Thymus (tissue), 11 donors: ENCODE data around the gene PROS1. TPM values are rescaled to one million over a fixed set of nuclear protein-coding genes. Genes with fewer than 3 reads are reported as not detected.
"Not testable (repeated sequence)": the region's sequence is repeated elsewhere in the genome, so short reads cannot be mapped to it uniquely, and the experiment has no call there.

ENCODE experiments used
- DNase-seq, 9 donors: peaks; one replicate each; pipeline ENCODE4 v3.0.0-alpha.2; 2013; ENCODE audit warnings: low spot score in 9 of 9, low read depth in 6 of 9, missing footprints in 1 of 9
- H3K27ac ChIP-seq, 2 donors: one replicate each; pipeline ENCODE4 v1.5.1; 2013; ENCODE audit warnings: control low read depth in 1 of 2, low read depth in 1 of 2, low read length in 1 of 2, mild to moderate bottlenecking in 1 of 2, moderate library complexity in 1 of 2
- H3K27me3 ChIP-seq, 2 donors: one replicate each; pipeline ENCODE4 v1.5.1; 2013; ENCODE audit warnings: low read length in 1 of 2; ENCODE audit not compliant: control insufficient read depth in 2 of 2, insufficient read depth in 1 of 2
- H3K36me3 ChIP-seq, 2 donors: one replicate each; pipeline ENCODE4 v1.5.1; 2013; ENCODE audit warnings: low read length in 1 of 2, mild to moderate bottlenecking in 1 of 2, moderate library complexity in 1 of 2; ENCODE audit not compliant: control insufficient read depth in 2 of 2, insufficient read depth in 2 of 2
- H3K4me1 ChIP-seq, 2 donors: one replicate each; pipeline ENCODE4 v1.5.1; 2013; ENCODE audit warnings: low read length in 2 of 2; ENCODE audit not compliant: control insufficient read depth in 2 of 2, insufficient read depth in 2 of 2
- H3K4me3 ChIP-seq, 2 donors: one replicate each; pipeline ENCODE4 v1.5.1; 2013; ENCODE audit warnings: low read length in 2 of 2, control low read depth in 1 of 2, mild to moderate bottlenecking in 1 of 2
- H3K9me3 ChIP-seq, 2 donors: one replicate each; pipeline ENCODE4 v1.5.1; 2013; ENCODE audit warnings: low read length in 1 of 2, mild to moderate bottlenecking in 1 of 2; ENCODE audit not compliant: control insufficient read depth in 2 of 2, insufficient read depth in 1 of 2
- WGBS: extraction: QIAGEN DNeasy Blood & Tissue Kit; methylation state at CpG from one replicate; pipeline ENCODE4 v1.1.7; 2013; 5-methylcytosine and 5-hydroxymethylcytosine counted together
- polyA plus RNA-seq: library from polyadenylated mRNA; stranded (reverse); fragments of 200-250 nt; gene quantifications from one replicate; pipeline ENCODE4 v1.2.3, GENCODE V29; 2013
- total RNA-seq: library from RNA; stranded (reverse); fragments of 120-200 nt; gene quantifications from one replicate; pipeline ENCODE4 v1.2.4, GENCODE V29; 2013
- donor health status: healthy.

Gene PROS1
- total and polyA plus RNA-seq, 2 donors: 2.7 to 5.4 TPM

- WGBS: 90% methylated on average over 4 of the region's 4 CpGs
- H3K9me3 ChIP-seq, H3K4me1 ChIP-seq, H3K4me3 ChIP-seq, H3K27ac ChIP-seq, H3K27me3 ChIP-seq, DNase-seq, H3K36me3 ChIP-seq: not testable (repeated sequence)
These were observed 96.3 kb downstream of the PROS1 start for GRCh38 chr3:93877427-93877826.

- H3K4me3 ChIP-seq, H3K36me3 ChIP-seq, H3K9me3 ChIP-seq, H3K4me1 ChIP-seq, H3K27me3 ChIP-seq, H3K27ac ChIP-seq, DNase-seq: not testable (repeated sequence)
These were observed 100.3 kb downstream of the PROS1 start for GRCh38 chr3:93873412-93873811.

- Histone ChIP-seq H3K27me3 (no peaks in the 10 kb centered on the region), H3K4me3 (no peak overlapping the region), H3K9me3 (peaks cover 0 to 6% of the 10 kb centered on the region in 2 donors), H3K36me3 (no peaks in the 10 kb centered on the region), H3K27ac (no peak overlapping the region), H3K4me1 (no peaks in the 10 kb centered on the region)
- DNase-seq: no peak
These were observed 106.3 kb downstream of the PROS1 start for GRCh38 chr3:93867425-93867824.

GRCh38 chr3:93861017-93861416, 112.7 kb downstream of the PROS1 start:
- H3K27ac ChIP-seq: no peak overlapping the region
- no peaks in the 10 kb centered on the region for H3K27me3 ChIP-seq
- no peaks in the 10 kb centered on the region for H3K4me1 ChIP-seq
- no peak overlapping the region for H3K4me3 ChIP-seq
- DNase-seq: no peak
- 89% methylated on average over 2 of the region's 2 CpGs for WGBS
- H3K9me3 ChIP-seq: peaks cover 0 to 2% of the 10 kb centered on the region in 2 donors
- no peaks in the 10 kb centered on the region for H3K36me3 ChIP-seq

- no peaks in the 10 kb centered on the region for H3K36me3 ChIP-seq
- no peak for DNase-seq
- H3K27ac ChIP-seq: no peak overlapping the region
- H3K9me3 ChIP-seq: peaks cover 0 to 14% of the 10 kb centered on the region in 2 donors
- no peak overlapping the region for H3K4me3 ChIP-seq
- H3K27me3 ChIP-seq: no peaks in the 10 kb centered on the region
- no peaks in the 10 kb centered on the region for H3K4me1 ChIP-seq
- WGBS: 91% methylated on average over 3 of the region's 3 CpGs
These were observed 118.3 kb downstream of the PROS1 start for GRCh38 chr3:93855401-93855800.

- DNase-seq, H3K4me1 ChIP-seq, H3K27me3 ChIP-seq, H3K36me3 ChIP-seq, H3K27ac ChIP-seq, H3K4me3 ChIP-seq: not testable (repeated sequence)
- WGBS: 86% methylated on average over 7 of the region's 7 CpGs
- H3K9me3 ChIP-seq: peaks cover 0 to 14% of the 10 kb centered on the region in 2 donors
These were observed 121.5 kb downstream of the PROS1 start for GRCh38 chr3:93852228-93852627.

- H3K9me3 ChIP-seq: no peaks in the 10 kb centered on the region
- H3K36me3 ChIP-seq: no peaks in the 10 kb centered on the region
- no peaks in the 10 kb centered on the region for H3K27me3 ChIP-seq
- DNase-seq: no peak
- 91% methylated on average over 5 of the region's 5 CpGs for WGBS
- no peak overlapping the region for H3K27ac ChIP-seq
- no peaks in the 10 kb centered on the region for H3K4me1 ChIP-seq
- H3K4me3 ChIP-seq: no peak overlapping the region
These were observed 129.7 kb downstream of the PROS1 start for GRCh38 chr3:93843981-93844380.

- H3K27ac ChIP-seq, DNase-seq, H3K4me3 ChIP-seq, H3K9me3 ChIP-seq, H3K4me1 ChIP-seq, H3K36me3 ChIP-seq, H3K27me3 ChIP-seq: not testable (repeated sequence)
- 41% methylated on average over 1 of the region's 1 CpG for WGBS
These were observed 134.5 kb downstream of the PROS1 start for GRCh38 chr3:93839193-93839592.
